Jurkat, Clone E6-1 (cell line): Measurements from ENCODE around the gene RNF14.
"Not testable (repeated sequence)": the region's sequence is repeated elsewhere in the genome, so short reads cannot be mapped to it uniquely, and the experiment has no call there.

Experiments used
- DNase-seq: peaks from one replicate; pipeline ENCODE4 v3.0.0-alpha.2; 2011; ENCODE audit warnings: low read depth, low spot score
- H3K4me3 ChIP-seq: 2 replicates; pipeline ENCODE4 v1.5.1; 2011; ENCODE audit warnings: mild to moderate bottlenecking, low read length, control low read depth, moderate library complexity

The RNF14 gene

DNA sequence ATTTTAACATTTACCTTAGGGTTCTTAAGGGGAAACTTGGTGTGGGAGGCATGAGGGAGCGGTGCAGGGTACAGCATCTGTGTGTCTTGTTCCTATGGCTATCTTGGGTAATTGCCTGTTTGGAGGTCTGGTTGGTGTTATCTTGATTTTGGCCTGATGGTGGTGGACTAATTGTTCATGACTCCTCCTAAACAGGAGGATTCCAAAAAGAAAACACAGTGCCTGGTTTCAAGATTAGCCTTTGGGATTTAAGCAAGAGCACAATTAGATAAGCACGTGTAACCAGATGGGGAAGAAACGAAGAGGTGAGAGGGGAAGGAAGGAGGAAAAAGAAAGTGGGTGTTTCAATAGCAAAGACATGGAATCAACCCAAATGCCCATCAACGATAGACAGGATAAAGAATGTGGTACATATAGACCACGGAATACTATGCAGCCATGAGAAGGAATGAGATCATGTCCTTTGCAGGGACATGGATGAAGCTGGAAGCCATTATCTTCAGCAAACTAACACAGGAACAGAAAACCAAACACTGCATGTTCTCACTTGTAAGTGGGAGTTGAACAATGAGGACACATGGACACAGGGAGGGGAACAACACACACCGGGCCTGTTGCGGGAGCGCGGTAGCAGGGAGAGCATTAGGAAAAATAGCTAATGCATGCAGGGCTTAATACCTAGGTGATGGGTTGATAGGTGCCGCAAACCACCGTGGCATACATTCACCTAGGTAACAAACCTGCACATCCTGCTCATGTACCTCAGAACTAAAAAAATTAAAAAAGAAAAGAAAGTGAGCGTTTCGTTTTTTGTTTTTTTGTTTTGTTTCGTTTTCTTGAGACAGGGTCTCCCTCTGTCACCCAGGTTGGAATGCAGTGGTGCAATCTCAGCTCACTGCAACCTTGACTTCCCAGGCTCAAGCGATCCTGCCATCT is 65.0 kb downstream of the RNF14 start:
- DNase-seq, H3K4me3 ChIP-seq: not testable (repeated sequence)

DNA sequence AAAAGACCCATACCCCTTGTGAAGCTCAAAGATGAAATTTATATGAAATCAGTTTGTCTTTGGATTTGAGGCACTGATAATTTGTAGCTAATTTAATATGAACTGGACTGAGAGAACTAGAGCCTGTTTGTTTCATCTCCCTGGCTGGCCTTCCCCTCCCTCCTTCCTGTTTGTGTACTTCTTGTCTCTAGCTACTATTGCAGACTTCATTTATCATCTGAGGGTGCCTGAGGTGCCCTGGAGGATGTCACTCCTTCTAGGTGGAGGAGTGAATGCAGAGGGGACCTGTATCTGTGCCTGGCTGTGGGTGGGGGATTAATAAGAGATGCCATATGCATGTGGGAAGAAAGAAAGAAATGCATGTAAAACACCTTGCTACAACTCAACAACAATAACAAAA is 66.1 kb downstream of the RNF14 start:
- H3K4me3 ChIP-seq: no peak overlapping the region
- no peak for DNase-seq

DNA sequence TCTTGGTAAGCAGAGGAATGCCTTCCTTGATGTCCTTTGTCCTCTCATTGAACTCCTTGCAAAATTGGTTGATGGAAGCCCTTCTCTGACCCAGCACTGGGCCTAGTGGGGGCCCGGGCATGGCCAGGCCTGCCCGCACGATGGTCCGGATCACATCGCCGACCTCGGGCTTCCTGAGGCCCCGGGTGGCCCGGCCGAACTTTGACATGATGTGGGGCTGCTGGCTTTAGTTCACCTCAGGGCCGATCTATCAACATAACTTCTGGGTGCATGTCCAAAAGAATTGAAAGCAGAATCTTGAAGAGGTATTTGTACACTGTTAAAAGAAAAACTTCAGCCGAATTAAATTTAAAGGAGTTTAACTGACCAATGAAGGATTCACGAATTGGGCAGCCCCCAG is 68.0 kb downstream of the RNF14 start:
- H3K4me3 ChIP-seq: no peak overlapping the region
- DNase-seq: no peak

DNA sequence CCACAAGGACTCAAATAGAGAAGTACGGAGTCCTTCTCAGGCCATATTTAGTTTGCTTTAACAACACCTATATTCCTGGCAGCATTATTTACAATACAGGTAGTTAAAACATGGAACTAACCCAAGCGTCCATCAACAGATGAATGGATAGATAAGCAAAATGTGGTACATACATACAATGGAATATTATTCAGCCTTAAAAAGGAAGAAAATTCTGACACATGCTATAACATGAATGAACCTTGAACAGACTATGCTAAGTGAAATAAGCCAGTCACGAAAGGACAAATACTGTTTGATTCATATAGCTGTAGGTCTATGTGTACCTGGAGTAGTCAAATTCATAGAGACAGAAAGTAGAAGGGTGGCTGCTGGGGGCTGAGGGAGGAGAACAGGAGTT is 68.7 kb downstream of the RNF14 start:
- not testable (repeated sequence) for H3K4me3 ChIP-seq, DNase-seq

DNA sequence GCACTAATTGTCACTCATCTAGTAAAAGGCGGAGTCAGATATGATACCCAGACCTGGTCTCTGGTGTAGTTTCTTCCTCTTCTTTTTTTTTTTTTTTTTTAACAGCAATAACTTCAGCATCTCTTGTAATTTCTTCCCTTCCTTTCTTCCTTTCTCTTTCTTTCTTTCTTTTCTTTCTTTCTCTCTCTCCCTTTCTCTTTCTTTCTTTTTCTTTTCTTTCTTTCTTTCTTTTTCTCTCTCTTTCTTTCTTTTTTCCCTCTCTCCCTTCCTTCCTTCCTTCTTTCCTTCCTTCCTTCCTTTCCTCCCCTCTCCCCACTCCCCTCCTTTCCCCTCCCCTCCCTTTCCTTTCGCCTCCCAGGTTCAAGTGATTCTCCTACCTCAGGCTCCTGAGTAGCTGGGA is 69.8 kb downstream of the RNF14 start:
- no peak for DNase-seq
- no peak overlapping the region for H3K4me3 ChIP-seq
